Subcutaneous adipose tissue (tissue), 4 donors: ENCODE results near the gene PTRH1. TPM values are rescaled to one million over a fixed set of nuclear protein-coding genes. Genes with fewer than 3 reads are reported as not detected.

Experiments
- total RNA-seq, 4 donors: library from RNA; depleted of rRNA; stranded (reverse); fragments of >200 nt; gene quantifications; one replicate each; pipeline ENCODE4 v1.1.0, GENCODE V29; 2016
- TF ChIP-seq, protein P1 (sequence below): fragments of 450-650 bp; IDR thresholded peaks from one replicate; pipeline ENCODE4 v1.5.1; 2016; ENCODE audit warnings: low read depth, mild to moderate bottlenecking, control low read depth, antibody characterized with exemption, moderate library complexity

Gene PTRH1
- total RNA-seq, 4 donors from 2014 or later = 9.9 to 32.8 (median 17.2) TPM

DNA sequence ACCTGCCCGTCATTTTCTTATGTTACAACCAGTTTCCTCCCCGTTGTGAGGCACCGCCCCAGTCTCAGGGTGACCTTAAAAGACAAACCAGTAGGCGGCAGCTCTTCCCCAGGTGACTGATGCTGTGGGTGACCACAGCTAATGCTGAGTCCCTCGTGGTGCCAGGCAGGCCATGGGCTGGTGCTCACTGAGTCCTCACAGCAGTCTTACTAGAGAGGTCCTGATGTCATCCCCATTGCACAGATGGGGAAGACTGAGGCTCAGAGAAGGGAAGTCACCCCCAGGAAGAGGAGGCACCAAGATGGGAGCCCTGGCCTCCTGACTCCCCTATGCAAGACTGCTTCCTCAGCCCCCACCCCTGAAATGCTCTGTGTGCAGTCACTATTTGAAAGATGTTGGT is 7.7 kb downstream of the PTRH1 start:
- TF ChIP-seq, protein P1, sequence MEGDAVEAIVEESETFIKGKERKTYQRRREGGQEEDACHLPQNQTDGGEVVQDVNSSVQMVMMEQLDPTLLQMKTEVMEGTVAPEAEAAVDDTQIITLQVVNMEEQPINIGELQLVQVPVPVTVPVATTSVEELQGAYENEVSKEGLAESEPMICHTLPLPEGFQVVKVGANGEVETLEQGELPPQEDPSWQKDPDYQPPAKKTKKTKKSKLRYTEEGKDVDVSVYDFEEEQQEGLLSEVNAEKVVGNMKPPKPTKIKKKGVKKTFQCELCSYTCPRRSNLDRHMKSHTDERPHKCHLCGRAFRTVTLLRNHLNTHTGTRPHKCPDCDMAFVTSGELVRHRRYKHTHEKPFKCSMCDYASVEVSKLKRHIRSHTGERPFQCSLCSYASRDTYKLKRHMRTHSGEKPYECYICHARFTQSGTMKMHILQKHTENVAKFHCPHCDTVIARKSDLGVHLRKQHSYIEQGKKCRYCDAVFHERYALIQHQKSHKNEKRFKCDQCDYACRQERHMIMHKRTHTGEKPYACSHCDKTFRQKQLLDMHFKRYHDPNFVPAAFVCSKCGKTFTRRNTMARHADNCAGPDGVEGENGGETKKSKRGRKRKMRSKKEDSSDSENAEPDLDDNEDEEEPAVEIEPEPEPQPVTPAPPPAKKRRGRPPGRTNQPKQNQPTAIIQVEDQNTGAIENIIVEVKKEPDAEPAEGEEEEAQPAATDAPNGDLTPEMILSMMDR = no peak

DNA sequence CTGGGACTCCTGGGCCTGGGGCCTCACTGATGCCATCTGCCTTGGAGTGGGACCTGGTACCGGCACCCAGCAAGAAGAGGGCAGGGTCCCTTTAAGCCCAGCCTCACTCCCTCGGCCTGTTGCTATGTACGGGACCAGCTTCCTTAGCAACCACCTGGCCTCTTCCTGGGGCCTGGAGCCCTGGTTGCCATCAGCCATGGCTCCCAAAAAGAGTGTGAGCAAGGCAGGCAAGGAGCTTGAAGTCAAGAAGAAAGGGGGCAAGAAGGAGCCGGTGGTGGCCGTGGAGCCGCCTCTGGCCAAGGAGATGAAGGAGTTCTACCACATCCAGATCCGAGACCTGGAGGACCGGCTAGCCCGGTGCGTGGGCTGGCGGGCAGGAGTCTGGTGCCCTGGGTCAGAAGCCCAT is 8.6 kb downstream of the PTRH1 start, which contains the start of gene CFAP157:
CFAP157 (plus strand) TSS at position 153 of the 406 bp plus-strand sequence; CDS start at position 197, 44 bp downstream.
- TF ChIP-seq, protein P1 = no peak

DNA sequence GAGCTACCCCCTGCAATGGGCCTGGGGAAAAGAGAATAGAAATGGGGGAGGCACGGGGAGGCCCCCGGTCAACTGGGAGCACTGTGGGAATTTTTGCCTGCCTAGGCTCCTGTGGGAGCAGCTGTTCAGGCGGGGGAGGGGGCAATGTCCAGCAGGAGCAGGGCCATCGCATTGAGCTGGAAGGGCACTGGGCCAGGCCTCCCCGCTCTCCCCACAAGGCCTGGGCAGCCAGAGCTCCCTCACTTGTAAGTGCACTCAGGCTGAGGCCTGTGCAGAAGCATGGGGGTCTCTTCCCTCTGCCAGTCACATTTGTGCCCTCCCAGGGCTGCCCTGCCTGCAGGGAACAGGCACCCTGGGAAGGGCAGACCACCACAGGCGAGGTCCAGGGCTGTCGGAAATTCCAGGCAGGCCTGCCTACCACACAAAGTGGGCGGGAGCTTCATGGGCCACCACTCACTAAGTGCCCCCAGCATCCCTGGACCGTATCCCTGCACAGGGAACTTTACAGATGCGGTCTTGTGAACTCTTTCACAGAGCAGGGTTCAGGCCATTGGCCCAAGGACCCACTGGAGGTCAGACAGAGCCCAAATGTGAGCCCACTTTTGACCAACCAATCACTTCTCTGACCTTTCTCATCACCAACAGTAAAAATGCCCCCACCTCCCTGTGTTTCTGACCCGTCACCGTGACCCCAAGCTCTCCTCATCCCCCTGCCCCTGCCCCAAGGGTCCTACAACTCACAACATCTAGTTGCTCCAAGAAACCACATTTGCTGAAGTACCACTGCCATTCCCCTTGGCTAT is 9.7 kb downstream of the PTRH1 start:
- TF ChIP-seq, protein P1 = no peak

DNA sequence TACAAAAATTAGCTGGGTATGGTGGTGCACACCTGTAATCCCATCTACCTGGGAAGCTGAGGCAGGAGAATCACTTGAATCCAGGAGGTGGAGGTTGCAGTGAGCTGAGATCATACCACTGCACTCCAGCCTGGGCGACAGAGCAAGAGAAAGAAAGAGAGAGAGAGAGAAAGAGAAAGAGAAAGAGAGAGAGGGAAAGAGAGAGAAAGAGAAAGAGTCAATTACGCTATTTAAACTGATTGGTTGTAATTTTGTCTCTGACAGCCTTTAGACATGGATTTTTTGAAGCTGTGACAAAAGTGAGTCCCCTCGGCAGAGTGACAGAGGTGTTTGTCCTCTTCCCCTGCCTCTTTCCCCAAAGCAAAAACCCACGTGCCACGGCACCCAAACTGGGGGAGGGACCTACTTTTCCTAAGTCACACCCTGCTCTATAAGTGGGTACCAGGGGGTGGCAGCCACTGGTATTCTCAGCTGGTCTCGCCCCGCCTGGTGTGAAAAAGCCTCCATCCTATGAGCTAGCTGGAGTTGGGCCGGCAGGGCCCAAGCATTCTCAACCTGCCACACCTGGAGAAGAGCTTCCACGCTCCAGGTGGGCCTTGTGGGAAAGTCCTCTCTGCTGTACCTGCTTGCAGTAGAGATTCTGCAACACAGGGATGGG is 12.0 kb downstream of the PTRH1 start:
- TF ChIP-seq, protein P1 = no peak

DNA sequence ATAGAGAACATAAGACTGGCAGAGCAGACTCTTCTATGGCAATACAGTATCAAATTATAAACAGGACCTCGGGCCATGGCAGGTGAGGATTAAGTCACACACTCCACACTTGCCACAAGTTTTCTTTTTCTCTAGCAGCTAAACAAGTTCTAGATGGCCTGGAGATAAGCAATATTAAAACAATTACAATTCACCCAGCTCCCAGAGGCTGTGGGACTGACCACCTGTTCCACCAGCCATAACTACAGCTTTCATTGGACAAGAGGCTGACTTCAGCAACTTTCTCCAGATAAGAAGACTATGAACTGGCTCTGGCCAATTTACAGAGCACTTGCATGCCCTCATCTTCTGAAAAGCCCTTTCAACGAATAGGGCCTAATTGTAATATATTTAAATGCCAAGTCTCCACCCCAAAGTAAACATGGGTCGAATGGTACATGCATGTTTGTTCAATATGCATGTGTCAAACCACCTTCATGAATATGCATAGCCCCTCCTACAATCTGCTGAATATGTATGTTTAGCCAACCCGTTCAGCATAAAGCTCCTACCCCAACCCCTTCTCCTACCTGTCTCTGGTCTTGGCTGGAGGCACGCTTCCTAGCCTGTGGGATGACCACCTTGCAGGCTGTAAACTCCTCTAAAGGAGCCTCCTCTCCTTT is 14.7 kb downstream of the PTRH1 start:
- TF ChIP-seq, protein P1 = no peak

DNA sequence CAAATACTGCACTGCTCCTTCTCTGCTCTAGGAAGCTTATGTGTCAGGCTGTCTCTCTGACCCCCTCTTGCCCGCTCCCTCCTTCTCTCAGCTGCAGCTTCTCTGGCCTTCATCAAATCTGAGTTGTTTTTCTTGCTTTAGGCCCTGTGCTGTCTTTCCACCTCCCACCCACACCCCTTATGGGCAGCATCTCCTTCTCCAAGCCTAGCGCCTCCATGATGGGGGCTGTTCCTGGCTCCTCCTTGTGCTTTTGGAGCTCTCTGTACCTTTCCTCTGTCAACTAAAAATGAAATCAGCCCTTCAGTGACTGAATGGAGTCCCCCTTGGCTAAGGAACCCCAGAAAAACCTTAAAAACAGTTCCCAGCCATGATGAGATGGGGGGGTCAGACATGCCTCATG is 15.3 kb downstream of the PTRH1 start:
- TF ChIP-seq, protein P1 = no peak

DNA sequence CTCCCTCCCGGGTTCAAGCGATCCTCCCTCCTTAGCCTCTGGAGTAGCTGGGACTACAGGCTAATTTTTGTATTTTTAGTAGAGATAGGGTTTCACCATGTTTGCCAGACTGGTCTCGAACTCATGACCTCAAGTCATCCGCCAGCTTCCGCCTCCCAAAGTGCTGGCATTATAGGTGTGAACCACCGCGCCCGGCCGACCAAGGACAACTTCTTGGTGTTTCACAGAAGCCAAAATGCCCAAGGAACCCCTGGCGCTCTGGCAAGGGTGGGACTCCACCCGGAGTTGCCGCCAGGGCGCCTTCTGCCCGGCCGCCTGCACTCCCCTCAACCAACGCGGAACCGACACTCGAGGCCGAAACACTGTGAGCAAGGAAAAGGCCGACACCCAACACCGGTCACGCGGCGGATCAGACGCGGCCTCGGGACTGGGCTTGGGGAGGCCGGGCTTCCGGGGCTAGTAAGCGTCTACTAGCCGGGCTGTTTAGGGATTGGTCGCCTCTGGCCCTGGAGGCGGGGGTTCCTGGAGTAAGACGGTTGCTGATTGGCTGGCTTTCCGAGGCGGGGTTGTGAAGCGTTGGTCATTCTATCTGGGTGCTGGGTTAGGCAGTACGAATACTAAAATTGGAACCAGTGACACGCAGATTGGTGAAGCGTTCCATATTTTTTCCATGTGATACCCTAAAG is 16.3 kb downstream of the PTRH1 start:
- TF ChIP-seq, protein P1 = no peak
